ENCODE results near the gene MYL2.

MYL2 gene

GRCh38 chr12:110869026-110869425 is 51.4 kb downstream of the MYL2 start:
- TF ChIP-seq CTCF (IDR thresholded peaks at IDR 0.05; ENCODE audit: low read depth, low read length): no peak
- no peak for DNase-seq (ENCODE audit: low read depth in 2 of 2)
- H3K4me3 ChIP-seq (replicated peaks in 1 of 2; ENCODE audit: low read depth in 2 of 2, low read length in 2 of 2): no peak overlapping the region

- no peak for TF ChIP-seq CTCF (IDR thresholded peaks at IDR 0.05; ENCODE audit: low read depth, low read length)
- no peak overlapping the region for H3K4me3 ChIP-seq (replicated peaks in 1 of 2; ENCODE audit: low read depth in 2 of 2, low read length in 2 of 2)
- no peak for DNase-seq (ENCODE audit: low read depth in 2 of 2)
Observed at GRCh38 chr12:110865521-110865920, 54.9 kb downstream of the MYL2 start.

GRCh38 chr12:110863161-110863560 is 57.2 kb downstream of the MYL2 start:
- DNase-seq (ENCODE audit: low read depth in 2 of 2): no peak
- TF ChIP-seq CTCF (IDR thresholded peaks at IDR 0.05; ENCODE audit: low read depth, low read length): no peak
- no peak overlapping the region for H3K4me3 ChIP-seq (replicated peaks in 1 of 2; ENCODE audit: low read depth in 2 of 2, low read length in 2 of 2)

GRCh38 chr12:110862329-110862728 is 58.0 kb downstream of the MYL2 start:
- no peak for DNase-seq (ENCODE audit: low read depth in 2 of 2)
- no peak for TF ChIP-seq CTCF (IDR thresholded peaks at IDR 0.05; ENCODE audit: low read depth, low read length)

GRCh38 chr12:110861729-110862128 is 58.6 kb downstream of the MYL2 start:
- TF ChIP-seq CTCF (IDR thresholded peaks at IDR 0.05; ENCODE audit: low read depth, low read length): no peak

More at GRCh38 chr12:110862329-110862728, 58.0 kb downstream of the MYL2 start:
- H3K4me3 ChIP-seq (replicated peaks in 1 of 2; ENCODE audit: low read depth in 2 of 2, low read length in 2 of 2): no peak overlapping the region

More at GRCh38 chr12:110861729-110862128, 58.6 kb downstream of the MYL2 start:
- no peak for DNase-seq (ENCODE audit: low read depth in 2 of 2)
- no peak overlapping the region for H3K4me3 ChIP-seq (replicated peaks in 1 of 2; ENCODE audit: low read depth in 2 of 2, low read length in 2 of 2)

Measured in cardiac fibroblast (primary cell).